HEK293T (cell line): Measurements from ENCODE around the gene SYTL5.

Source experiments
- CTCF ChIA-PET: fragments of 350-600 bp; formaldehyde crosslinking; extraction: SDS; loops from one replicate; lab custom pipeline; 2021; ENCODE audit warnings: antibody characterized with exemption, inconsistent platforms; lab: Yijun Ruan, JAX
- POLR2A ChIA-PET: fragments of 350-600 bp; formaldehyde crosslinking; extraction: SDS; loops from one replicate; lab custom pipeline; 2020; ENCODE audit warnings: antibody characterized with exemption, inconsistent platforms; lab: Yijun Ruan, JAX
- DNase-seq: peaks from one replicate; pipeline ENCODE4 v3.0.0; 2012; ENCODE audit warnings: mixed read lengths; ENCODE audit errors: extremely low spot score
- ARNT ChIP-seq: fragments of 450-650 bp; IDR thresholded peaks from 2 replicates; pipeline ENCODE4 v1.6.1; 2017; ENCODE audit warnings: mild to moderate bottlenecking
- BHLHE40 ChIP-seq: fragments of 450-650 bp; IDR thresholded peaks from 2 replicates; pipeline ENCODE4 v1.6.1; 2016; ENCODE audit warnings: mild to moderate bottlenecking, moderate library complexity, borderline replicate concordance
- CTBP1 ChIP-seq: fragments of 450-650 bp; IDR thresholded peaks from 2 replicates; pipeline ENCODE4 v1.6.1; 2016; ENCODE audit warnings: borderline replicate concordance
- ELF4 ChIP-seq: fragments of 450-650 bp; IDR thresholded peaks from 2 replicates; pipeline ENCODE4 v1.6.1; 2017; ENCODE audit warnings: antibody characterized with exemption
- FOXA1 ChIP-seq: fragments of 450-650 bp; IDR thresholded peaks from 2 replicates; pipeline ENCODE4 v1.6.1; 2016; ENCODE audit warnings: mild to moderate bottlenecking
- FOXK2 ChIP-seq: fragments of 450-650 bp; IDR thresholded peaks from 2 replicates; pipeline ENCODE4 v1.6.1; 2016; ENCODE audit warnings: mild to moderate bottlenecking
- FOXM1 ChIP-seq: fragments of 450-650 bp; IDR thresholded peaks from 2 replicates; pipeline ENCODE4 v1.6.1; 2017; ENCODE audit warnings: mild to moderate bottlenecking, borderline replicate concordance
- HDGF ChIP-seq: fragments of 450-650 bp; IDR thresholded peaks from 2 replicates; pipeline ENCODE4 v1.6.1; 2017; ENCODE audit warnings: antibody characterized with exemption, borderline replicate concordance
- L3MBTL2 ChIP-seq: fragments of 450-650 bp; conservative IDR thresholded peaks from 2 replicates; pipeline ENCODE4 v1.6.1; 2016; ENCODE audit warnings: mild to moderate bottlenecking
- LEF1 ChIP-seq: fragments of 450-650 bp; IDR thresholded peaks from 2 replicates; pipeline ENCODE4 v1.6.1; 2017; ENCODE audit warnings: mild to moderate bottlenecking, borderline replicate concordance
- NFRKB ChIP-seq: fragments of 450-650 bp; IDR thresholded peaks from 2 replicates; pipeline ENCODE4 v1.6.1; 2016; ENCODE audit warnings: mild to moderate bottlenecking, moderate library complexity
- SP1 ChIP-seq: fragments of 450-650 bp; IDR thresholded peaks from 2 replicates; pipeline ENCODE4 v1.6.1; 2017
- SUZ12 ChIP-seq: fragments of 450-650 bp; IDR thresholded peaks from 2 replicates; pipeline ENCODE4 v1.6.1; 2016; ENCODE audit warnings: mild to moderate bottlenecking
- TARDBP ChIP-seq: fragments of 450-650 bp; IDR thresholded peaks from 2 replicates; pipeline ENCODE4 v1.6.1; 2016
- ZNF384 ChIP-seq: fragments of 450-650 bp; IDR thresholded peaks from 2 replicates; pipeline ENCODE4 v1.6.1; 2016
- TF ChIP-seq, protein P1 (sequence below): fragments of 450-650 bp; IDR thresholded peaks from 2 replicates; pipeline ENCODE4 v1.6.1; 2016

Gene SYTL5

DNA sequence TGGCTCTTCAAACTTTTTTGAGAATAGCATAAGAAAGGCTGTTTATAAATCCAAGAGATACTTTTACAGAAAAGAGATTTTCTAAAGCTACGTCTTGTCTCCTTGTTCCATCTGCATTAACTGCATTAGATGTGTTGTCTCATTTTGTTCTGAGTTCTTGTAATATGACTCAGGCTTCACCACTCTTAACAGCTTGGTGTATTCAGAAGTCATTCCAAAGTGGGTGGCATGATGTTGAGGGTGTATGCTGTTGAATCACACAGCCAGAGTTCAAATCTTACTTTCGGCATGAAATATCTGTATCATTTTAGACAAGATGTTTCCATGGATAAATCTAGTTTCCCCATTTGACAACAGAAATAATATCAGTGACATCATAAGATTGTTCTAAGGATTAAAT is 30.1 kb downstream of the SYTL5 start:
- no peak for DNase-seq
- ChIA-PET POLR2A (no interaction called here), CTCF (no interaction called here)
- TF ChIP-seq, protein P1, sequence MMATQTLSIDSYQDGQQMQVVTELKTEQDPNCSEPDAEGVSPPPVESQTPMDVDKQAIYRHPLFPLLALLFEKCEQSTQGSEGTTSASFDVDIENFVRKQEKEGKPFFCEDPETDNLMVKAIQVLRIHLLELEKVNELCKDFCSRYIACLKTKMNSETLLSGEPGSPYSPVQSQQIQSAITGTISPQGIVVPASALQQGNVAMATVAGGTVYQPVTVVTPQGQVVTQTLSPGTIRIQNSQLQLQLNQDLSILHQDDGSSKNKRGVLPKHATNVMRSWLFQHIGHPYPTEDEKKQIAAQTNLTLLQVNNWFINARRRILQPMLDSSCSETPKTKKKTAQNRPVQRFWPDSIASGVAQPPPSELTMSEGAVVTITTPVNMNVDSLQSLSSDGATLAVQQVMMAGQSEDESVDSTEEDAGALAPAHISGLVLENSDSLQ = no peak
- TF ChIP-seq CTBP1 (no peak), NFRKB (no peak), TARDBP (no peak), ARNT (no peak), SP1 (no peak), L3MBTL2 (no peak), LEF1 (no peak), FOXM1 (no peak)

DNA sequence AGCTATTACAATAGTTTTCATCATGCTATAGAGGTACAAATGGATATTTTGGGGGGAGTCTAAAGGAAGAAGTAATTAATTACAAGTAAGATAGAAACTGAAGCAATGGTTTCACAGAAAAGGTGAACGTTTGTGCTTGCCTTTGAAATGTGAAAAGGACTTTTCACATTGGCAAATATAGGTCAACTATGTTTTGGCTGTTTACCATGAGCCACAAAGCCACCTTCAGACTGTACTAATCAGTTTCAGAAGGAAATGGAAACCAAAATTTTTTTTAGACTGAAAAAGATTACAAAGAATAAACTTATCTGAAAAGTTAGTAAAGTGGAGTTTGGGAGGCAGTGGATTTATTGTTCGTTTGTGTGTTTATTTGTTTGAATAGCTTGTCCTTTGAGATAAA is 32.1 kb downstream of the SYTL5 start:
- POLR2A ChIA-PET = no interaction called here
- TF ChIP-seq SP1 (no peak), LEF1 (no peak), L3MBTL2 (no peak), BHLHE40 (no peak)
- no peak for DNase-seq
- CTCF ChIA-PET = no interaction called here

DNA sequence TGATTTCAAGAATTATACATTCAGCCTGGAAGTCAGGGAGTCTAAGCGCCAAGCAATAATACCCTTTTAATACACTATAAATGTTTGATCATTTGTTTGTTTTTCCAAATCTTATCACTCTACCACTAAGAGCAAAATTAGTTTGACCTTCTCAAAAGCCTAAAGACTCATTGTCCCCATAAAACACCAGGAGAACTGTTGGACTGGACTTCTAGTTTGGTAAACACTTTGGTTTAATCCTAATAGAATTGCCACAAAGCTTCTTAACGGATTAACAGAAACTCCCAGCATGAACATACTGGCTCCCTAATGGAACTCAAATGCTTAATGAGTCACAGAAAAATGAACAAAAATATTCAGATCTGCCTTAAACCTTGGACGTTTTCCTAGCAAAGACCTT is 34.9 kb downstream of the SYTL5 start:
- TF ChIP-seq CTBP1 = peak; percentile 47; the same call in 1 of the 2 replicates
- no peak for TF ChIP-seq ZNF384
- ChIA-PET POLR2A (no interaction called here), CTCF (no interaction called here)
- no peak for DNase-seq

DNA sequence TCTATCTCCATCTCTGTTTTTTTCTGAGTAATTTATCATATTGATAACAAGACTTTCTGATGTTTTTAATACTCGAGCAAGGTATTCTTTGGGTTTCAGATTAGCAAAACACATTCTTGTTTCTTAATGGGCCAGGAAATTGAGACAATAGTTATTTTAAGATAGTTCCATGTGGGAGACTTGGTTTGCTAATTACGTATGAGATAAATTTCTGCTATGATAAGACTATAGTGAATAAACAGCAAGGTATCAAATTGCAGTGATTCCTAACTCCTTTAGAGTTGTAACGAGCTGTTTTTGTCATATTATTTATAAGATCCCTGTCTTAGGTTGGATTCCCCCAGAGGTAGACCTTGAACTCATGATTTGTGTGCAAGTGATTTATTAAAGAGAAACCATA is 38.3 kb downstream of the SYTL5 start:
- ChIA-PET POLR2A (no interaction called here), CTCF (no interaction called here)
- DNase-seq = no peak
- no peak for TF ChIP-seq FOXM1
- TF ChIP-seq, protein P1 = peak; percentile 22; the same call in 1 of the 2 replicates
- TF ChIP-seq CTBP1 = peak; percentile 67; the same call in 1 of the 2 replicates

DNA sequence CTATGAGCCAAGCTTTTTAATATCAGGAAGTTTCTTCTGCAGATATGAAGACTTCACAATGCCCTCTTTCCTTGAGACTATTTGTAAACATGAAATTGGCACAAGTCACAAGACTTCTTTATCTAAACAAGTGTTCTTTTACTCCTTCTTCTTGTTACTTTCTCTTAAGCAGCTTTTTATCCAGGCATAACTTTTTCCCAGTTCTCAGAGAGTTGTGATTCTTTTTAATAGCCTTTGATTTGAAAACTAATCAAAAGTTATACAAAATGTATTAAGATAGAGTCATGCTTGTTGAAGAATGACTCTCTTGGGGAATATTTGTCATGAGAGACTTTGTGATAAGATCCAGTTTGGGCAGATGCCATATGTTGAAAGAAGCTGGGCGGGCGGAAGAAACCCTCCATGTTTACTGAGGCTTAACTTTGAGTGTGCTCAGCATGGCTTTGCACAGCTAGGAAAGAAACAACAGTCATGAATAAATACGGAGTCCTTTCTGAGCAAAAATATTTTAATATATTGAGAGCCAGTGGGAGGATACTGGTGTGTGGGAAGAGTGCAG is 39.3 kb downstream of the SYTL5 start:
- POLR2A ChIA-PET = interaction anchor here (0.5 kb wide), 1 partner anchor 36 kb away, joined by 3 read pairs; no protein-coding TSS in a partner anchor
- no peak for TF ChIP-seq ZNF384
- no peak for TF ChIP-seq SUZ12
- no peak for TF ChIP-seq BHLHE40
- no peak for TF ChIP-seq ELF4
- no peak for TF ChIP-seq FOXK2
- TF ChIP-seq NFRKB = no peak
- TF ChIP-seq ARNT = no peak
- TF ChIP-seq HDGF = no peak
- CTCF ChIA-PET = no interaction called here
- DNase-seq = no peak

DNA sequence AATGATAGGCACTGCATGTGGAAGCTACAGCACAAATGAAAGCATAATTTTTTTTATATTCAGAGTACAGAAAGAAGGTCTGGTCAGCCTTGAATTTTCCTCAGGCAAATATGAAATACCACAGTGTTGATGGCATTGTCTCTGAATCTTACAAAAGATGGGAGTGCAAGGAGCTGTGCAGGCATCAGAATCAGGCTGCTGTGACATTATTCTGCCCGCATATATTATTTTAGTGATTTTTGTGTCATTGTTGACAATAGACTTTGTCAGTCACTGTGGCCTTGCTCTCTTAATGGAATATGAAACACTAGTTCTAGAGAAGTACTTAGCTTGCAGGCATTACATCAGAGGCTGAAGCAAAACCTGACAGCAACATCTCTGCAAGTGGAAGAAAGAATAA is 42.5 kb downstream of the SYTL5 start:
- CTCF ChIA-PET = no interaction called here
- POLR2A ChIA-PET = no interaction called here
- TF ChIP-seq ELF4 = no peak
- TF ChIP-seq SUZ12 = no peak
- no peak for TF ChIP-seq ZNF384
- no peak for TF ChIP-seq CTBP1
- no peak for TF ChIP-seq HDGF
- TF ChIP-seq TARDBP = no peak
- no peak for TF ChIP-seq FOXM1
- TF ChIP-seq, protein P1 = no peak
- TF ChIP-seq ARNT = no peak
- TF ChIP-seq SP1 = no peak
- no peak for DNase-seq

DNA sequence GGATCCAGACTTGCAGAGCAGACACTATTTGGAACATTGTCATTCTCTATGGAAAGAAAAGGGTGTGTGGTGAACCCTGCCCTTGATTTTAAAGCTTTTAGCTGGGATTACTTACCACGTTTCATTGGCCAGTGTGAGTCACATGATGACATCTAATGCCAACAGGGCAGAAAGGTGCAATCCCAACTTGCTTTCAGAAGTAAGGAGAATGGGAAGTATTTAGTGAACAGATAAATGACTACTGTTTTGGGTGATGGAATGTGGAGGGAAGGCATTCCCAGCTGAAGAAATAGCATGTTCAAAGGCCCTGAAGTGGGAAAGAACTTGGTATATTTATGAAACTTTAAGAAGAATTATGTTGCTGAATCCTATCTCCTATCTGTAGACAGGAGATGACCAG is 44.5 kb downstream of the SYTL5 start:
- CTCF ChIA-PET = interaction anchor here (0.8 kb wide), 1 partner anchor 225 kb away, joined by 4 read pairs; no protein-coding TSS in a partner anchor
- POLR2A ChIA-PET = no interaction called here
- TF ChIP-seq FOXM1 (no peak), L3MBTL2 (no peak), ELF4 (no peak), ARNT (no peak), TARDBP (no peak), ZNF384 (no peak), CTBP1 (no peak), FOXK2 (no peak), BHLHE40 (no peak), NFRKB (no peak), FOXA1 (no peak), LEF1 (no peak)
- TF ChIP-seq, protein P1 = no peak
- DNase-seq = no peak
